GM12801 (cell line): ENCODE measurements around the gene AKAIN1.

ENCODE experiments used
- TF ChIP-seq, protein P1 (sequence below): IDR thresholded peaks from one replicate; pipeline ENCODE4 v1.5.1; 2011; ENCODE audit warnings: control low read depth; ENCODE audit not compliant: insufficient read length; ENCODE audit errors: extremely low read depth

Gene AKAIN1

DNA sequence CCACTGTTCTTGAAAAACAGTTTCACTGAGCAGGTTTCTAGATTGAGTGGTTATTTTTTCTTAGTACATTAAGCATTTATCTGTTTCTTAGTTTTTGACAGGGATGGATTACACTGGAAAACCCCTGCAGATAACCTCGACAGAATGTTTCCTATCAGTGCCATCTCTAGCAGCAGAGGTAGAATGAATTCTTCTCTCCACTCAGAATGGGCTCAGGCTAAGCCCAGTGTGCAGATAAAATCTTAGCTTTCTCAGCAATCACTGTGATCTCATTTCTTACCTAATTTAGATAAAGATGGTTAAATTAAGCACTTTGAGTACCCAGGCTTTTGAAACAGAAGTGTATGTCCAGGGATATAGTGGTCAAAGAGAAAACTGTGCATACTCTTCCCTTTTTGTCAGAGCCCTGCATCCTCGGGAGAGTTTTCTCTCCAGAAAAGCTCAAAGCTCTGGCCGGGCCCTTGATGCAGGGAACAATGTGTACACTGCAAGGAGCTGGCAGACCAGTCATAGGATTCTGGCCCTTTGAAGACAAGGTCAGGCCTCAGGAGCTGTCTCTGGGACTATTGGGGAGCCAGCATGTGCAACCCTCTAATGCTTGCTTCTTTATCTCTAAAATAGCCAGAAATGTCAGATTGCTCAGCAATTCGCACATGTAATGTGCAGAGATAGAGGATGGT, 10.6 kb upstream of the AKAIN1 start:
- TF ChIP-seq, protein P1, sequence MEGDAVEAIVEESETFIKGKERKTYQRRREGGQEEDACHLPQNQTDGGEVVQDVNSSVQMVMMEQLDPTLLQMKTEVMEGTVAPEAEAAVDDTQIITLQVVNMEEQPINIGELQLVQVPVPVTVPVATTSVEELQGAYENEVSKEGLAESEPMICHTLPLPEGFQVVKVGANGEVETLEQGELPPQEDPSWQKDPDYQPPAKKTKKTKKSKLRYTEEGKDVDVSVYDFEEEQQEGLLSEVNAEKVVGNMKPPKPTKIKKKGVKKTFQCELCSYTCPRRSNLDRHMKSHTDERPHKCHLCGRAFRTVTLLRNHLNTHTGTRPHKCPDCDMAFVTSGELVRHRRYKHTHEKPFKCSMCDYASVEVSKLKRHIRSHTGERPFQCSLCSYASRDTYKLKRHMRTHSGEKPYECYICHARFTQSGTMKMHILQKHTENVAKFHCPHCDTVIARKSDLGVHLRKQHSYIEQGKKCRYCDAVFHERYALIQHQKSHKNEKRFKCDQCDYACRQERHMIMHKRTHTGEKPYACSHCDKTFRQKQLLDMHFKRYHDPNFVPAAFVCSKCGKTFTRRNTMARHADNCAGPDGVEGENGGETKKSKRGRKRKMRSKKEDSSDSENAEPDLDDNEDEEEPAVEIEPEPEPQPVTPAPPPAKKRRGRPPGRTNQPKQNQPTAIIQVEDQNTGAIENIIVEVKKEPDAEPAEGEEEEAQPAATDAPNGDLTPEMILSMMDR: no peak

DNA sequence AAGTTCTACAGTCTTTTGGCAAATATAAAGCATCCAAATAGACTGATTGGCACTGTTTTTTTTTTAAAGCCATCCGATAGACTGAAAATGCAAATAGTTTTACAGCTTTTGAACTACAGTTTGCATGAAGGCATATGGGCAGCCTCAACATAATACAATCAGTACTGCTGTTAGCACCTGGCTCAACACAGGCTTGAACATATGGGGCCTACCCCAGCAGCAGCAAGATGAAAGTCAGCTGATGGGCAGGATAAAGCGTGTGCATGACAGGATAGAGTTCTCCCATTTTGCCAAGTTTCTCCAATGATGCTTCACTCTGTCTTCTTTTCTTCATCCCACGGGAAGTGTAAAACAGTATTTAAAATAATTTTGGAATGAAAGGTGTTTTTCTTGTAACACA, 1.3 kb upstream of the AKAIN1 start:
- TF ChIP-seq, protein P1: no peak

DNA sequence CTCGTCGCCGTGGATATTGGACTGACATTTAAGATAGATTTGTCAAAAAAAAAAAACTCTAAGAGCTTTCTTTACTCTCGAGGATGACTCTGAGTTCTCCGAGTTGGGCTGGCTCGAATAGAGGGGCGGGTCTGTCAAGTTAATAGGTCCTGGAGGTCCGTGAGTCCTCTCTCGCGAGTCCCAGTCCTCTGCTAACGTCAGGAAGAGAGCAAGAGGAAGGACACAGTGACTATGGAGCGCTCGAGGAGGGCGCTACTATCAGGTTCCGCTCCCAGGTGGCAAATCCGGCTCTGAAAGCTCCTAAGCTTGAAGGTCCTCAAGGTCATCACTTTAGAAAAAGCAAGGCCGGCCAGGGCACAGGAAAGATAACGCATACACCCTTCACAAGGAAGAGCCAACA, 404 bp upstream of the AKAIN1 start:
- TF ChIP-seq, protein P1: no peak

DNA sequence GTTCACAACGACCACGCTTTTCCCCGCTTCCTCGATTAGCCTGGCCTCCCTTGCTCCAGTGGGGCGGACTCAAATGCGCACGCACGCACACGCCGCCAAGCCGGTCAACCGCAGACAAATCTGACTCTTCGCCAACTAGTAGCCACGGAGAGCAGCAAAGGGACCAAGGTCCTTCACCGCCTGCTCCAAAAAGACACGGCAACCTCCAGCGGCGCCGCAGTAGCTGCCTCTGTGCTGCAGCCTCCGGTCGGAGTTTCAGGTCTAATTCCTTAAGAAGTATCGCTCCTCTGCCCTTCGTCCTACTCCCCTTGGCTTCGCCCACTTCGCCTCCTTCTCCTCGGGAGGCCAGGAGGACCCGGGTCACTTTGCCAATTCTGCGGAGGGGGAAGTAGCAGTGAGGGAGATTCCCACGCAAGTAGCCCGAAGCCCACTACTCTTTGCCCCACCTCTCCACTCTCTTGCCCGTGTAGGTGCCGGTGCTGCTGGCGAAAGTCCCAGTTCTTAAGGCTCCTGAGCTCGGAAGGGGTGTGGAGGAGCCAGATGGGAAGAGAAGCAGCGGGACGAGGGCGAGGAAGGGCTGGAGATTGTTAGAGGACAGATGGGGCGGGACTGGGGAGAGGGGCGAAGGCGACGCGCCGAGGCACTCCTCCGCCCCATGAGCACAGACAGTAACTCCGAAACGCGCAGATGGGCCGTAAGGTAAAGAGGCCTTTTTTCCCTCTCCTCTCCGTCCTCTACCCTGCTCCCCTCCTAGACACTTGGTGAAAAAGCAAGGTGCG, 615 bp downstream of the AKAIN1 start:
- TF ChIP-seq, protein P1: no peak

DNA sequence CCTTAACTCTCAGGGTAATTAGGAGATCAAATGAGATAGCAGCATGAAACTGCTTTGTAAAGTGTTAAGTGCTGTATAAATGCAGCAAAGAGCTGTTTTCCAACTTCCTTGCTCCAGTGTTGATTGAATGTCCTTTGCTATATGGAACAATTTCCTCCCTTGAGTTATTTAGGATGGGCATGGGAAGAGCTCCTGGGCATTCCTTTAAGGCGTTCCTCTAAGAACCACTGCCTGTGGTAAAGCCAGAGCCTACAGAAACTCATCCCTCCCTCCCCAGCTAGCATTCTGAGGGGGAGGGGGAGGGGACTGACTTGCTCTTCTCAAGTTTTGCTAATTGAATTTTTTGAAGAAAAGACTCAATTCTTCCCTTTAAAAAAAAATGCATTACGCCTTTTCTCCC, 1.4 kb downstream of the AKAIN1 start:
- TF ChIP-seq, protein P1: no peak

DNA sequence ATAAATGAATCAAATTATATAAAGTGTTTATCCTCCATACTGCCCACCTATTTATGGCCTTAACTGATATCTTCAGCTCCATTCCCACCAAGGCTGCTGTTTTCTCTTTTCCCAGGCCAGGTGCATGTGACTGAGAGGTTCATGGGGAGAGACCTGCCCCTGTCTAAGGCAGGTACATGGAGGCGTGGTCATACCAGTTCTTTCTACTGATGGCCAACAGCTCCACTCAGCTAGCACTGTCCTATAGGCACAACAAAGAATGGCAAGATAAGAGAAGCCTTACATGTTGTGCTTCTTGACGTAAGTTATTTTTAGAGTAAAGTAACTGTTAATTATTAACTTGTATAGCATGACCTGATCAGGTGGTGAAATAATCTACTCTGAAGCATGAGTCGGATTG, 16.8 kb downstream of the AKAIN1 start:
- TF ChIP-seq, protein P1: no peak

DNA sequence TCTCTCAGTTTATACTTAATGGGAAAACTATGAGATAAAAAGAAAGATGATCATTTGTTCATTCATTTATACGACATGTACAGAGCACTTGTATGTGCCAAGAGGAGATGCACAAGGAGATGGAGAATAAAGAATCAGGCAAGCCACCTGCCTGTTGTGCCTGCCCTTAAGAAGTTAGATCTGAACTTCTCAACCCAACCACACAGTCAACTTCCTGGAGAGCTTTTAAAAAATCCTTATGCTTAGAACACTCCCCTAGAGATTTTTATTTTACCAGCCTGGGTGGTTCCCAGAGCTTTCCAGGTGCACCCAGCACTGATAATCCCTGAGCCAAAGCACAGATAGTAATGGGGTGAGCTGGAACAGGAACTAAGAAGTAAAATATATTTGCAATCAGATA, 18.5 kb downstream of the AKAIN1 start:
- TF ChIP-seq, protein P1: no peak
